BLaER1 (cell line): ENCODE data around the gene APBA2.

ENCODE experiments used
- H3K27ac ChIP-seq: shearing (Covaris generic); formaldehyde crosslinking; 2 replicates; pipeline ENCODE4 v1.8.1; 2022
- H3K27me3 ChIP-seq: shearing (Covaris generic); formaldehyde crosslinking; 2 replicates; pipeline ENCODE4 v1.8.1; 2022
- H3K36me3 ChIP-seq: shearing (Covaris generic); formaldehyde crosslinking; 2 replicates; pipeline ENCODE4 v1.8.1; 2022
- H3K4me1 ChIP-seq: shearing (Covaris generic); formaldehyde crosslinking; 2 replicates; pipeline ENCODE4 v1.8.1; 2022
- H3K4me2 ChIP-seq: shearing (Covaris generic); formaldehyde crosslinking; 2 replicates; pipeline ENCODE4 v1.8.1; 2022
- H3K4me3 ChIP-seq: shearing (Covaris generic); formaldehyde crosslinking; 2 replicates; pipeline ENCODE4 v1.8.1; 2022
- H3K9ac ChIP-seq: shearing (Covaris generic); formaldehyde crosslinking; 2 replicates; pipeline ENCODE4 v1.8.1; 2022
- H3K9me3 ChIP-seq: shearing (Covaris generic); formaldehyde crosslinking; 2 replicates; pipeline ENCODE4 v1.8.1; 2022
- H4K20me1 ChIP-seq: shearing (Covaris generic); formaldehyde crosslinking; 2 replicates; pipeline ENCODE4 v1.8.1; 2022
- Cebpa-rat ChIP-seq: shearing (Covaris generic); IDR thresholded peaks from 2 replicates; pipeline ENCODE4 v1.8.1; 2022

APBA2 gene

DNA sequence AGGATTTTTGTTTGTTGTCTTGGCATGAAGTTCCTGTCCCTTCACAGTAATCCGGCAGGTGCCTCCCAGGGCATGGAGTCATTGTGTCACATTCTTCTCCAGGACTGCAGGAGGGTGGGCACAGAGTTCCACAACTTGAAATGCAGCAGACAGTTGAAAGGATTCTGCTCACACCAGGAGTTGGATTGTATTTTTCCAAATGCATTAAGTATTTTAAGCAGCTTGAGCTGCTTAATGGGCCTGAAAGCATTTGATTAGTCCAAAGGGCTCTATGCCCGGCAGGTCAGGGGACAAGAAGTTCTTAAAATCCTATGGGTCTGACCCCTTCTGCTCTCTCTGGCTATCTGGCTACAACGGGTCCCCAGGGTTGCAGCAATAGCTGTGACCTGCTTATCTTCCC, 92.9 kb downstream of the APBA2 start:
- no peaks in the 10 kb centered on the region for H3K36me3 ChIP-seq
- H3K9me3 ChIP-seq = no peaks in the 10 kb centered on the region
- no peaks in the 10 kb centered on the region for H3K4me1 ChIP-seq
- H4K20me1 ChIP-seq = peaks cover 30% of the 10 kb centered on the region
- H3K27ac ChIP-seq = no peak overlapping the region
- H3K27me3 ChIP-seq = no peaks in the 10 kb centered on the region
- H3K4me2 ChIP-seq = no peak overlapping the region
- no peak overlapping the region for H3K4me3 ChIP-seq
- TF ChIP-seq Cebpa-rat = no peak
- no peak overlapping the region for H3K9ac ChIP-seq

DNA sequence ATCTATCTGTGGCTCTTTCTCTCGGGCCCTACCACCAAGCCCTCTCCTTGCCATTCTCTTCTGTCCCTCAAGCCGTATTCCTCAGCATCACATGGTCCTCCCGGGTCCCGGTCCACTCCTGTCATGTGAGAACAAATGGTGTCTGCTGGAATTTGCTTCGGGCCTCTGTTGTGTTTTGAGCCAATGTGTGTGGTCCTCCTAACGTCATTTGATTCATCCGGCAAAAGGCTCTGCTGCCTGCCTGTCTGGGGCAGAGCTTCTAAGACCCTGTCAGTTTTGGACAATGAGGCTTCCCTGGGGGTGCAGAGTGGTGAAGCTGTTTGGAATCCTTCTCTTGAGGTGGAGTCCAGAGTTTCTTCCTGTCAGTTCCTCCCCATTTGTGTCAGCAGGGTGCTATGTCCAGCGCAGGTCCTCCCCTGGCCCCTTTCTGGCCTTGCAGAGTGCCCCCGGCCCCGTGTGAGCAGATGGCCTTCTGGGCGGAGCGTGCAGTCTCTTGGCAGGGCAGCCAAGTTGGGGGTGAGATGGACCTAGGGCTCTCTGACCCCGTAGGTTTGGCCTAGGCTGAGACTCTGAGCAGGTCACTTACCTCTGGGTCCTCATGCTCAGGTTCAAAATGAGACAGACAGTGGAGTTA, 93.6 kb downstream of the APBA2 start:
- no peak overlapping the region for H3K27ac ChIP-seq
- no peaks in the 10 kb centered on the region for H3K27me3 ChIP-seq
- H4K20me1 ChIP-seq = peaks cover 30% of the 10 kb centered on the region
- no peaks in the 10 kb centered on the region for H3K9me3 ChIP-seq
- no peak for TF ChIP-seq Cebpa-rat
- no peak overlapping the region for H3K4me2 ChIP-seq
- H3K9ac ChIP-seq = no peak overlapping the region
- no peaks in the 10 kb centered on the region for H3K4me1 ChIP-seq
- H3K36me3 ChIP-seq = no peaks in the 10 kb centered on the region
- no peak overlapping the region for H3K4me3 ChIP-seq

DNA sequence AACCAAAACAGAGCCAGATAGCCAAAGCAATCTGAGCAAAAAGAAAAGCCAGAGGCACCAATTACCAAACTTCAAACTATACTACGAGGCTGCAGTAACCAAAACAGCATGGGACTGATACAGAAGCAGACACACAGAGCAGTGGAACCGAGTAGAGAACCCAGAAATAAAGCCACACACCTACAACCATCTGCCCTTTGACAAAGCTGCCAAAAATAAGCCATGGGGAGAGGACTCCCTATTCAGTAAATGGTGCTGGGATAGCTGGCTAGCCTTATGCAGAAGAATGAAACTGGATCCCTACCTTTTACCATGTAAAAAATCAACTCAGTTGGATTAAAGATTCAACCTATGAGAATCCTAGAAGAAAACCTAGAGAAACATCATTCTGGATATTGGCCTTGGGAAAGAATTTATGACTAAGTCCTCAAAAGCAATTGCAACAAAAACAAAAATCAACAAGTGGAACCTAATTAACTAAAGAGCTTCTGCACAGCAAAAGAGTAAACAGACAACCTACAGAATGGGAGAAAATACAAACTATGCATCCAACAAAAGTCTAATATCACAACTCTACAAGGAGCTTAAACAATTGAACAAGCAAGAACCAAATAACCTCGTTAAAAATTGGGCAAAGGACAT, 95.1 kb downstream of the APBA2 start:
- Histone ChIP-seq H3K27me3 (no peaks in the 10 kb centered on the region), H3K4me1 (no peaks in the 10 kb centered on the region), H3K4me2 (no peak overlapping the region), H3K36me3 (no peaks in the 10 kb centered on the region), H3K27ac (no peak overlapping the region), H3K4me3 (no peak overlapping the region), H3K9ac (no peak overlapping the region), H3K9me3 (no peaks in the 10 kb centered on the region), H4K20me1 (peaks cover 39% of the 10 kb centered on the region)
- TF ChIP-seq Cebpa-rat = no peak

DNA sequence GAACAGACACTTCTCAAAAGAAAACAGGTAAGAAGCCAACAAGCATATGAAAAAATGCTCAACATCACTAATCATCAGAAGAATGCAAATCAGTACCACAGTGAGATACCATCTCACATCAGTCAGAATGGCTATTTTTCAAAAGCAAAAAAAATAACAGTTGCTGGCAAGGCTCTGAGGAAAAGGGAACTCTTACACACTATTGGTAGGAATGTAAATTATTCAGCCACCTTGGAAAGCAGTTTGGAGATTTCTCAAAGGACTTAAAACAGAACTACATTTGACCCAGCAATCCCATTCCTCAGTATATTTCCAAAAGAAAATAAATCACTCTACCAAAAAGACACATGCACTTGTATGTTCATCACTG, 95.6 kb downstream of the APBA2 start:
- Histone ChIP-seq H3K36me3 (no peaks in the 10 kb centered on the region), H4K20me1 (peaks cover 39% of the 10 kb centered on the region), H3K9me3 (no peaks in the 10 kb centered on the region), H3K4me3 (no peak overlapping the region), H3K4me1 (no peaks in the 10 kb centered on the region), H3K4me2 (no peak overlapping the region), H3K27ac (no peak overlapping the region), H3K27me3 (no peaks in the 10 kb centered on the region), H3K9ac (no peak overlapping the region)
- TF ChIP-seq Cebpa-rat = no peak

GRCh38 chr15:28981921-28982320, 96.1 kb downstream of the APBA2 start:
- no peaks in the 10 kb centered on the region for H3K4me1 ChIP-seq
- H3K27me3 ChIP-seq = no peaks in the 10 kb centered on the region
- peaks cover 40% of the 10 kb centered on the region for H4K20me1 ChIP-seq
- H3K36me3 ChIP-seq = no peaks in the 10 kb centered on the region
- no peak overlapping the region for H3K4me2 ChIP-seq
- no peak overlapping the region for H3K9ac ChIP-seq
- H3K27ac ChIP-seq = no peak overlapping the region
- H3K4me3 ChIP-seq = no peak overlapping the region
- TF ChIP-seq Cebpa-rat = no peak
- H3K9me3 ChIP-seq = no peaks in the 10 kb centered on the region

DNA sequence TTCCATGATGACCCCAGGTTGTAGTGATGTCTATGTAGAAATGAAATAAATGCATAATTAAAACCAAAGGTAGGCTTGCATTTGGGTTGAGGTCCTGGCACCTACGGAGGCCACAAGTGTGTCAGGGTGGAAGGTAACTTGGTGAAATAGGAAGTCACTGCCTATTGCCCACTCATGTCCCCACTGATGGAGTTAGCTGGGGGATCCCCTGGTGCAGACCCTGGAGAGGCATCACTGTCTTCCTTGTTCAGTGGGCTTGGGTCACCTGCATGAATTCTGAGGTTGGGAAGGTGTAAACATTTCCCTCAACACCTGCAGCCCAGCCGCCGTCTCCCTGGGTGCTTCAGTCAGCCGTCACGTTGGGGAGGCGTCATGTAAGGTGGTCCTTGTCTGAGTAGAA, 97.1 kb downstream of the APBA2 start:
- Histone ChIP-seq H3K36me3 (no peaks in the 10 kb centered on the region), H4K20me1 (peaks cover 33% of the 10 kb centered on the region), H3K9me3 (no peaks in the 10 kb centered on the region), H3K4me3 (no peak overlapping the region), H3K4me1 (no peaks in the 10 kb centered on the region), H3K9ac (no peak overlapping the region), H3K27ac (no peak overlapping the region), H3K27me3 (no peaks in the 10 kb centered on the region), H3K4me2 (no peak overlapping the region)
- TF ChIP-seq Cebpa-rat = no peak

- H3K27ac ChIP-seq = no peak overlapping the region
- H3K27me3 ChIP-seq = no peaks in the 10 kb centered on the region
- no peaks in the 10 kb centered on the region for H3K4me1 ChIP-seq
- H4K20me1 ChIP-seq = peaks cover 25% of the 10 kb centered on the region
- no peak overlapping the region for H3K4me3 ChIP-seq
- H3K36me3 ChIP-seq = no peaks in the 10 kb centered on the region
- H3K9me3 ChIP-seq = no peaks in the 10 kb centered on the region
- no peak overlapping the region for H3K4me2 ChIP-seq
- no peak overlapping the region for H3K9ac ChIP-seq
- no peak for TF ChIP-seq Cebpa-rat
These were observed 97.9 kb downstream of the APBA2 start for GRCh38 chr15:28983432-28984311.

DNA sequence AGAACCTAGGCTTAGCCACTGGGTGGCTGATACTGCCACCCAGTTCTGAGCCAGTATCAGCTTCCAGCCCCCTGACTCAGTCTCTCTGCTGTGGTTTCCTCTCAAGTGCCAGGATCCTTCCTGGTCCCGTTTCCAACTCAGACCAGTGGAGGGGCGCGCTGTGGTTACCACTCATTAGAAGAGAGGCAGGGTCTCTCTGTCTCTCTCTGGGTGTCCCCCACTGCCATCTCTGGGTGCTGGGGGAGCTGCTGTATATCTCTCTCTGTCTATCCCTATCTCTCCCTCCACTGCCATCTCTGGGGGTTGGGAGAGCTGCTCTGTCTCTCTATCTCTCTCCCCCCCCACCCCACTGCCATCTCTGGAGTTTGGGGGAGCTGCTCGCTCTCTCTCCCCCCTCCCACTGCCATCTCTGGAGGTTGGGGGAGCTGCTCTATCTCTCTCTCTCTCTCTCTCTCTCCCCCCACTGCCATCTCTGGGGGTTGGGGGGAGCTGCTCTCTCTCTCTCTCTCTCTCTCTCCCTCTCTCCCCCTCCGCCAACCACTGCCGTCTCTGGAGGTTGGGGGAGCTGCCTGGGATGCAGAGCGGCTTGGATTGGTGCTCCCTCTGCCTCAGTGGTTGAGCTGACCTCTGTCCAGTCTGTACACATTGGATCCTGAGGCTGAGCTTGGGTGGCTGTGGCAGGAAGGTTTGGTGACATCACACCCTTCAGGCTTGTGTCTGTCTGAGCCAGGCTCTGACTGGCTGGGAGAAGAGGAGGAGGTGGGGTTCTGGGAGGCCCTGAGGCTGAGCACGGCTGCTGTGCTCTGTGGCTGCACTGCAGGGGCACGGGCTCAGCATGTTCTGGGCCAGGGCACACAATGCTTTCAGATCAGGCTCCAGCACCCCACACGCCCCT, 98.9 kb downstream of the APBA2 start:
- H3K4me3 ChIP-seq = no peak overlapping the region
- no peaks in the 10 kb centered on the region for H3K4me1 ChIP-seq
- H3K27ac ChIP-seq = no peak overlapping the region
- no peaks in the 10 kb centered on the region for H3K36me3 ChIP-seq
- TF ChIP-seq Cebpa-rat = no peak
- H3K9me3 ChIP-seq = no peaks in the 10 kb centered on the region
- no peaks in the 10 kb centered on the region for H3K27me3 ChIP-seq
- H4K20me1 ChIP-seq = peaks cover 17% of the 10 kb centered on the region
- no peak overlapping the region for H3K4me2 ChIP-seq
- H3K9ac ChIP-seq = no peak overlapping the region

- Histone ChIP-seq H3K36me3 (no peaks in the 10 kb centered on the region), H4K20me1 (peaks cover 17% of the 10 kb centered on the region), H3K4me2 (no peak overlapping the region), H3K27me3 (no peaks in the 10 kb centered on the region), H3K4me1 (no peaks in the 10 kb centered on the region), H3K9me3 (no peaks in the 10 kb centered on the region), H3K9ac (no peak overlapping the region), H3K4me3 (no peak overlapping the region), H3K27ac (no peak overlapping the region)
- no peak for TF ChIP-seq Cebpa-rat
These were observed 99.5 kb downstream of the APBA2 start for GRCh38 chr15:28985316-28985645.
